HG03565 (cell line): Measurements from ENCODE around the gene ADAMTS14.

Source experiments
- ATAC-seq: cut with Tn5 transposase; IDR thresholded peaks from one replicate; pipeline ENCODE4 v1.9.1; 2021; ENCODE audit warnings: mild to moderate bottlenecking, moderate library complexity; ENCODE audit not compliant: unreplicated experiment

Gene ADAMTS14

GRCh38 chr10:70782086-70782745 lies 109.9 kb downstream of the ADAMTS14 start:
- no peak for ATAC-seq

DNA sequence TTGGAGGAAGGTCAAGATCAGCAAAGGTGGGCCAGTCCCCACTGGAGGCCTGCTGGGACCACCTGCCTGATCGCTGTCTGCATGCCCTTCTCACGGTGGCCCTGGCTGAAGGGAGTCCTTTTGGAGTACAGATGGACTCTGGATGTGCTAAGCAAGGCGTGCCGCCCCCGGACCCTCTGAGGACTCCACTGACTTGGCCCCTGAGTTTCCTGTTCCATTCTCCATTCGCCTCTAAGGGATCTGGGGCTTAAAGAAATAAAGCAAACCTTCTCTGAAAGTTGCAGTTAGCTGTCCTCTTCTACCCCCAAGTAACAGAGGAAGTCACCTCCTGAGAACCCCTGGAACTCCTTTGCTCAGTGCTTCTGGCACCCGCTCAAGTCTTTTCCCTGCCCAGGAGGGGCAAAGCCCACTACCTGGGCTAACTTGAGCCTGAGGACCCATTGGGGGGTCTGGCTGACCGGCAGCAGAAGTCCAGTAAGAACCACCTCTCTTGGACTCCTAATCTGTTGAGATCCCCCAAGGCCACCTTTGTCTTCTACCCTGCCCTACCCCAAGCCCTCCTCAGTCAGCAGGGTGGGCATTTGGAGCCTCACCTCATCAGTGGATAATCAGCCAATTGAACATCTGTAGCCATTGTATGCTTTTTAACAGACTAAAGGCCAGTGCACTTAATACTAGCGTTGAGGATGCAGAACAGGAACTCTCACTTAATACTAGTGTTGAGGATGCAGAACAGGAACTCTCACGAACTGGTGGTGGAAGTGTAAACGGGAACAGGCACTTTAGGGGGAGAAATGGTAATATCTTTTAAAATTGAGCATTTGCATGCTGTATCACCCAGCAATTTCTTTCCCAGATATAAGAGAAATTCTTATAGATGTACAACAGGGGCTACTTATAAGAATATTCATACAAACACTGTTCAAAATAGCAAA lies 110.7 kb downstream of the ADAMTS14 start:
- ATAC-seq = no peak

GRCh38 chr10:70784016-70784415 lies 111.7 kb downstream of the ADAMTS14 start:
- no peak for ATAC-seq

GRCh38 chr10:70784471-70784870 lies 112.2 kb downstream of the ADAMTS14 start:
- no peak for ATAC-seq

DNA sequence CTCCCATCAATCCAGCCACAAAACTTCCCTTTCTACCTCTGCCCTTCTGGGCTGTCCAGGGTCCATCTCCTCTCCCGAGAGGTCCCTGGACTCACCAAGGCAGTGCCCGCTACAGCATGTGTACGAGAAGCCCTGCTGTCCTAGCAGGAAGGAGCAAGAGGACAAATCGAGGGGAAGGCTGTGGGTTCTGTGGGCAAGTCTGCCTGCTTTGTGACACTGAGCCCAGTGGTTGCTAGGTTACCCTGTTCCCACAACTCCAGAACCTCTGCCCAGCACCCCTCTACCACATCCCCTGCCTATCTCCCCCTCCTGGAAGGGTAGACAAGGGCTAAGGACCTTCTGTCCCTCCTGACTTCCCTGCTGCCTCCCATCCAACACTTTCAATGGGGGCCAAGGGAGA lies 112.9 kb downstream of the ADAMTS14 start, which contains the start of gene TBATA:
TSS of gene TBATA (minus strand) at position 188 of the 400 bp plus-strand sequence. CDS start 1,998 bp downstream, outside the sequence.
- no peak for ATAC-seq

DNA sequence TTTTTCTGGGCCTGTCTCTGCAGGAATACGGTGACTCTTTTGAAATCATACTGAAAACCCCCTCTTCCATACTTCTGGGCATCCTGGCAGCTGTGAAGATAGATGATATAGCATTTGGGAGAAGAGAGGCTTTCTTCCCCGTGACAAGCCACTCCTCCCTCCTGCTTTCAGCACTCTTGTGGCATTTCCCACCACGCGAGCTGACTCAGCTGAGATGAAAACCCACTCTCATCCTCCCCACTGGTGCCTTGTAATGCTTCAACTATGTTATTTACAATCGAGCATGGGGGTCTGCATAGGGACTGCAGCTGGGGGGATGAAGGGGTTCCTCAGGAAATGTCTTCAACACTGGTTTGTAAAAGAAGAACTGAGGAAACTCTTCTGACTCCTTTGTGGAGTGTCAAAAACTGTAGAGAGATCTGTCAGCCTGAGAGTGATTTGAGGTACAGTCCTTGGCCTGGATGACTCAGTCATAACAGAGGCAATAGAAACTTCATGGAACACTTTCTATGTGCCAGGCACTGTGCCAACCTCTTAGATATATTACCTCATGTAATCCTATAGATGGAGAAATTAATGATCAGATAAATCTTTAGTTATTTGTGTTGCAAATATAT lies 114.6 kb downstream of the ADAMTS14 start:
- ATAC-seq = no peak

- ATAC-seq = no peak
These were observed 119.2 kb downstream of the ADAMTS14 start for GRCh38 chr10:70791386-70792039.

GRCh38 chr10:70795613-70796012 lies 123.3 kb downstream of the ADAMTS14 start:
- ATAC-seq = no peak

GRCh38 chr10:70797840-70798239 lies 125.5 kb downstream of the ADAMTS14 start:
- ATAC-seq = no peak

DNA sequence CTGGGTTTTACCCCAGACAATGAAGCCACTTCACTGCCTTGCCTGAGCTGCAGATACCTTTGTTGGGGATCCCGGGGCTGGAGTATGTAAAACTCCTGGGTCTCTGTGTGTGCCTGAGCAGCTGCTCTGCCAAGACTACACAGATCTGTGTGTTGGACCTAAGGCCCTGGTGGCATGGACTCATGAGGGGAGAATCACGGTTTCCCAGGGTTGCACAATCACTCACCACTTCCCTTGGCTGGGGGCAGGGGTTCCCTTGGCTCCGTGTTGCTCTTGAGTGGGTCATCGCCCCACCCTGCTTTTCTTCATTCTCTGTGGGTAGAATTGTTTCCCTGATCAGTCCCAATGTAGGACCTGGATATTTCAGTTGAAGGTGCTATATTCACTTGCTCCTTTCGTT lies 126.8 kb downstream of the ADAMTS14 start:
- ATAC-seq = no peak

DNA sequence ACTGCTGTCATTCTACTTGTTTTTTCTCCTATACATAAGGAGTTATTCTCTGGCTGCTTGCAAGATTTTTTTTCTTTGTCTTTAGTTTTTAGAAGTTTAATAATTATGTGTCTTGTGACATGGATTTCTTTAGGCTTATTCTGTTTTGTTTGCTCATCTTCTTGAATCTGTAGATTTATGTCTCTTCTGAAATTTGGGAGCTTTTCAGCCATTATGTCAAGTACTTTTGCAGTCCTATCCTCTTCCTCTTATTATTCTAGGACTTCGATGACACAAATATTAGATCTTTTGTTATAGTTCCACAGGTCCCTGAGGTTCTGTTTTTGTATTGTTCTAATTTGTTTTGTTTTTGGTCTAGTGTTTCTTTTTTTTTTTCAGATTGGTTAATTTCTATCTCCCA lies 129.5 kb downstream of the ADAMTS14 start:
- ATAC-seq = no peak

- ATAC-seq = no peak
These were observed 131.6 kb downstream of the ADAMTS14 start for GRCh38 chr10:70803775-70804420.

DNA sequence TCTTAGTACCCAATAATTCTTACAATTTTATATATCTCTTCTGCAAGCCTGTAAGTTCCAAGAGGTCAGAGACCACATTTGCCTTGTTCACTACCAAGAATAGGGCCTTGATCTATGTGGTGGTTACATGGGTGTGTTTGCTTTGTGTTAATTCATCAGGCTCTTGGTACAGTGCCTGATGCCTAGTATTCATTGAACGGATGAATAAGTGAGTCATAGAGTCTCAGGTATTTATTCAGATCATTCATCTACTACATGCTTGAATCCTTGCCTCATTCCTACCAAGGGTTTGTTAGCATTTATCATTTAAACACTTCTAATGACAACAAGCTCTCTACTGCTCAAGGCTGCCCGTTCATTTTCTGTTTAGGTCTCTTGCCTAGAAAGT lies 132.1 kb downstream of the ADAMTS14 start:
- no peak for ATAC-seq

- no peak for ATAC-seq
These were observed 133.4 kb downstream of the ADAMTS14 start for GRCh38 chr10:70805619-70806215.

DNA sequence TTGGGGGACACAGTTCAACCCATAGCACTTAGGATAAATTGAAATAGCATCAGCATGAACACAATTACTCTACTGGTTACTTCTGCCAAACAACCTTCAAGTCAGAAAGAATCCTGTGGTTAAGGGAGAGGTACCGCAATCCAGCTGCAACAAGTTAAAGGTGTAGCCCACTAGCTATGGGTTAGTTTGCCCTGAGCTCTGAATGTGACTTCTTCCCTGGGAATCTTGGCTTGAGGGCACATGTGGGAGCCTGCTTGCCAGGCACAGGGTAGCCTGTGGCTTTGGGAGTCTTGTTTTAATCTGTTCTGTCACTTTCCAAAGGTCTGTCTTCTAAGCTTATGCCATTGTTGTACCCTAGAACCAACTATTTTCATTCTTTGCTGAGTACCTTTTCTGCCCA lies 134.5 kb downstream of the ADAMTS14 start:
- ATAC-seq = no peak

DNA sequence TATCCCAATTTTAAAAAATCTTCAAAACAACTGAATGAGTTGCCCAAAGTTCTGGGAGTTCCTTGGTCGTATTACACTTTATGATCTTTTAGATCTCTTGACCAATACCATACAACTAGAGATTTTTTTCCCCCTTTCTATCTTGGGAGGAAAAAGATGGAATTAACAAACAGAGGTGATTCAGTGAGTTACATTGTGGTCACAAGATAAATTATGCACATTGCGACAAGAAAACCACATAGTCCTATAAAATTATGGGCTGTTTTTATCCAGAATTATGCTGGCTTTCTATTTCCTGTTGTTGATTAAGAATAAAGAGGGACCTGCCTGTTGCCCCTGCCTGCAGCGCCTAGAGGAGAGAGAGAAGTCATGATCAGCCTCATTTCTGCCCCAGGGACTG lies 135.2 kb downstream of the ADAMTS14 start:
- ATAC-seq = no peak

GRCh38 chr10:70809011-70809611 lies 136.8 kb downstream of the ADAMTS14 start:
- no peak for ATAC-seq

DNA sequence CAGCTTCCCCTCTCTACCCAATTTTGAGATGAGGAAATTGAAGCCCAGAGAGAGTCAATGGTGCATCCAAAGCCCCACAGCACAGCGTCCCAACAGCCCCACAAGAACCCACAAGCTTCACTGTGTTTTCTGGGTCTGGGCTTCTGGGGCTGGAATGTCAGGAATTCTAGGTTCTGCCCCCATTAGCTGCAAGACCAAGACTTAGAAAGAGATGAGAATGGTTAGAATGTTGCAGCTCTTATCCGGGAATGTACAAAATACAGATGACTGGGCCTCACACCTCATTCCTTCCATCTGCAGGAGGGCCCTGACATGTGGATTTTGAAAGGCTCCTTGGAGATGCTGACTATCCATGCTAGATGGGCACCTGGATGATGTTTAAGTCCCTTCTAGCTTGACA lies 137.4 kb downstream of the ADAMTS14 start:
- no peak for ATAC-seq

- ATAC-seq = no peak
These were observed 138.7 kb downstream of the ADAMTS14 start for GRCh38 chr10:70810967-70811366.

DNA sequence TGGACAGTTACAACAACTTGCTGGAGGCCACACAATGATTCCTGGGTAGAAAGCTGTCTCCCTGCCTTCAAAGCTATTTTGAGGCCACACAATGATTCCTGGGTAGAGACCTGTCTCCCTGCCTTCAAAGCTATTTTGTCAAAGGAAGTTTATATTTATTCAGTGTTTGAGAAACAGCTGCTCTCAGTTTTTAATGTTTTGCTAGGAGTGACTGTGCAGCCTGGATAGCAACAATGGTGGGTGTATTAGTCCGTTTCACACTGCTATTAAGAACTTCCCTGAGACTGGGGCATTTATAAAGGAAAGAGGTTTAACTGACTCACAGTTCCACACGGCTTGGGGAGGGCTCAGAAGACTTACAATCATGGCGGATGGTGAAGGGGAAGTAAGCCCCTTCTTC lies 139.6 kb downstream of the ADAMTS14 start:
- ATAC-seq = no peak
